Stimulated activated CD8-positive, alpha-beta memory T cell treated with anti-CD3 and anti-CD28 coated beads, Interleukin-7, amount 100 ng/mL, for 48 hours (primary cell): ENCODE results near the gene HDAC9.

Experiments used
- DNase-seq, 2 donors: peaks; one replicate each; pipeline ENCODE4 v3.0.0-alpha.2; 2020; ENCODE audit warnings: low read depth in 1 of 2; ENCODE audit errors: extremely low read depth in 1 of 2

HDAC9 gene

DNA sequence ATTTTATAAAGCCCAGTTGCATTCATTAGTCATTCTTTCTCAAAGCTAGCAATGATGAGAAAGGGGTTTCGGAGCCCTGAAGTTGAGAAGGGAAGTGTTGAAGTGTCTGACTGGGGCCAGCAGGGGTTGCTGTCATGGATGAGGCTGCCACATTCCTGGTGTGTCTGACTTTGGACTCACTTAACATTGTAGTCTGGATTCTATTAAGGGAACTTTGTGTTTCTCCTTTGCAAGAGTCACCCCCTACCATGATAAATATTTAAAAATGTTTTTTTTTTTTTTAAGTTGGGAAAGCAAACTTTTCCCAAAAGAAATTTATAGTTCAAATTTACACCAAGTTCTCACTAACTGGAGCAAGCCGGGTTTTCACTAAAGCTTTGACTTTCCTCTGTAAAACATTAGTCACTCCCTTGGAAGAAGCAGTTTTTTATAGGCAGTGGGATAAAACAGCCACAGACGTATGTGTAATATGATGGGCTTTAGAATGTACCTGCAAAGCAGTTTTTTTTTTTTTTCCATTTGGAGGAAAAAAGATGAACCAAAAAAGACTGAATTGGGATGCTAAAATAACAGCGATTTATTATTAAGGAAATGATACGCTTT lies 378.3 kb downstream of the HDAC9 start:
- DNase-seq: no peak

- DNase-seq: no peak
These were observed 379.3 kb downstream of the HDAC9 start for GRCh38 chr7:18874880-18875279.

GRCh38 chr7:18877874-18878273 lies 382.3 kb downstream of the HDAC9 start:
- DNase-seq: no peak

GRCh38 chr7:18886832-18887231 lies 391.3 kb downstream of the HDAC9 start:
- no peak for DNase-seq

GRCh38 chr7:18889436-18889835 lies 393.9 kb downstream of the HDAC9 start:
- no peak for DNase-seq

- DNase-seq: no peak
These were observed 394.6 kb downstream of the HDAC9 start for GRCh38 chr7:18890134-18890533.

- no peak for DNase-seq
These were observed 395.5 kb downstream of the HDAC9 start for GRCh38 chr7:18890885-18891621.

DNA sequence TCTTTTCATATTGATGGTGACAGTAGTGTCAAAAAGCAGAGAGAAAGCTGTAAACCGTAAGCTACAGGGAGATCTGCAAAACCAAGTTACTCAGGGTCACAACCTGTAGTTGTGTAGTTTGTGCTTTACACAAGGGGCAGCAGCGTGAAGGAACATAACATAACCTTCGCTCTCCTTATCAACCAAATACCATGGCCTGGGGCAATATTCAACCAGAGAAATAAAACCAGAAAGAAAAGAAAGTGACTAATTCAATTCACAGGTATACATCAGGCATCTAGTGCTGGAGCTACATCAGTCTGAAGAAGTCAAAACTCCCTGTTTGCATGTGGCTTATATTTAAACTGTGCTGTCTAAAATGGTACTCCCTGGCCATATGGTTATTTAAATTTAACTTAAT lies 397.6 kb downstream of the HDAC9 start:
- no peak for DNase-seq

DNA sequence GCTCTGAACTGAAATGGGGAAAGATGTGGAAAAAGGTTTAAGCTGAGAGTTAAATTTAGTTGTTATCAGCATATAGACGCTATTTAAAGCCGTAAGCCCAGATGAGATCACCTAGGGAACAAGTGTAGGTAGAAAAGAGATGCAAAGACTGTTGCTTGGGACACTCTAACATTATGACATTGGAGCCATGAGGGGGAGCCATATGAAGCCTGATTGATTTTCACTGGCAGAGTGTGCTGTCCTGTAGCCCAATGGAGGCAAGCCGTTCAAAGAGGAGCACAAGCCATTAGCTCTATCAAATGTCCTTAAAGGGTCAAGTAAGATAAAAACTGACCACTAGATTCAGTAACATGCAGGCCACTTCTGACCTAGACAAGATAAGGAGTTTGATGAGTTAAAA lies 398.6 kb downstream of the HDAC9 start:
- no peak for DNase-seq

GRCh38 chr7:18895456-18895855 lies 399.9 kb downstream of the HDAC9 start:
- DNase-seq: no peak

- no peak for DNase-seq
These were observed 400.9 kb downstream of the HDAC9 start for GRCh38 chr7:18896343-18896975.

DNA sequence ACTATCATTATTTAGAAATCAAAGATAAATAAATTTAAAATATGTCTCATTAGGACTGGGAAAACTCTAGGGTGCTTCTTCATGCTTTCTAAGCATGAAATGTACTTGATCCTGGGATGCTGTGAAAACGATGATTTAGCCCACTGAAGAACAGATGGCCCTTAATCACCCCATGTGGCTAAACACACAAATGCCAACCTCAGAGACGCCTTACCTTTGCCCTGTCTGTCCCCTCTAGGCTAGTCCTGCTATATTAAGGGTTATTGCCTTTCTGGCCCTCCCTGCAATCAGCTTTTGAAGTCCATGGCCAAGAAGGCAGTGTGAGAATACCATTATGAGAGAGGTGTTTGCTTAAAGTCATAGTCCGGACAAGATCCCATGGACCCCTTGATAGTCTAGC lies 404.7 kb downstream of the HDAC9 start:
- DNase-seq: no peak

GRCh38 chr7:18900803-18901202 lies 405.3 kb downstream of the HDAC9 start:
- no peak for DNase-seq

GRCh38 chr7:18901351-18901750 lies 405.8 kb downstream of the HDAC9 start:
- DNase-seq: no peak

DNA sequence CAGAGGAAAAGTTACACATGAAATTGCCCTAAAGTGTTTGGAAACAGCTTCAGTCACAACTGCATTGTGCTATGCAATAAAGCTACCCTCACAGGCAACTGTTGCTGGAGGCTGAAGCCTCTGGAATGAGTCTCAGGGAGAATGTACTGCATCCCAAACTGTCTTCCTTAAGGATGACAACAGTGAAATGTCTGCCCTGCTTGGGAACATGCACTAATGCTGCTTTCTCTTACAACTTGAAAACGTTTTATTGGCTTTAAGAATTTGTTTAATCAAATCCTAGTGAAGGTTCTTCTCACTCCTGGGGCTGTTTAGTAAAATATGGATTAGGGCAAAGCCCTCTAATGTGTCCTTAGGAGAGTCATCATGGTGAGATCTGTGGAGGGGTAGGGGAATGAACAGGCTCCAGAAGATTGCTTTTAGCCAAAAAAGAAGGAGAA lies 406.5 kb downstream of the HDAC9 start:
- DNase-seq: no peak

DNA sequence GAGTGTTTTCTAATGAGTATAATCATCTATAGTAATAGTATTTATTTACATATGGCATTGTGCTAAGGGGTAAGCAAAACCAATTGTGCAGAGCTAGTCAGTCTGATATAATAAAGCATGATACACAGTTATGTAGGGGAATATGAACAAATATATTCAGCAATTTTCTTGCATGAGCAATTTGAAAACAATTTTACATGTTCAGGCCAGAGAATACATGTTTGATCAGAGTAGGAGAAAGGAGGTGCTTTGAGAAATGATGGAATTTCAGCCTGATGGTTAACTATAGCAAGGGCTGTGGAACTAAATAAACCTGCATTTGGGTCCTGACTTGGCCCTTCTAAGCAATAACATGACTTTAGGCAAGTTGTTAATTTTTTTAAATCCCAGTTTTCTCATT lies 407.3 kb downstream of the HDAC9 start:
- no peak for DNase-seq

- no peak for DNase-seq
These were observed 408.1 kb downstream of the HDAC9 start for GRCh38 chr7:18903695-18904094.

- no peak for DNase-seq
These were observed 409.9 kb downstream of the HDAC9 start for GRCh38 chr7:18905316-18905943.

DNA sequence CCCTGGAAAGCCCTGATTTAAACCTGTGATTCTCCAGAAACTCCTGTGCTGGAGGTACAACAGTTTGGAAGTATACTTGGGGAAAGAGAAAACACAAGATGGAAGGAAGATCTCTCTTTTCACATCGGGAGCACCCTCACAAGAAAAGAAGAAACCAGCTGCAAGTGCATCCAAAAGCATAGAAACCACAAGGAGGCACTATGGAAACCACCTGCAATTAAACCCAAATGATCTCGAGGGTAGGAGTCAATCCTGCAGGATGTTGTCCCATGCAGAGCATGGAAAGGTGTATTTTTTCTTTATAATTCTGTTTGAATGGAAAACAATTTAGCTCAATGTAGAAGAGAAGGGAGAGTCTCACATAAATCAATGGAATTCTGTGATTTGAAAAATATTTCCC lies 411.4 kb downstream of the HDAC9 start:
- DNase-seq: no peak

- DNase-seq: no peak
These were observed 417.6 kb downstream of the HDAC9 start for GRCh38 chr7:18913106-18913505.

DNA sequence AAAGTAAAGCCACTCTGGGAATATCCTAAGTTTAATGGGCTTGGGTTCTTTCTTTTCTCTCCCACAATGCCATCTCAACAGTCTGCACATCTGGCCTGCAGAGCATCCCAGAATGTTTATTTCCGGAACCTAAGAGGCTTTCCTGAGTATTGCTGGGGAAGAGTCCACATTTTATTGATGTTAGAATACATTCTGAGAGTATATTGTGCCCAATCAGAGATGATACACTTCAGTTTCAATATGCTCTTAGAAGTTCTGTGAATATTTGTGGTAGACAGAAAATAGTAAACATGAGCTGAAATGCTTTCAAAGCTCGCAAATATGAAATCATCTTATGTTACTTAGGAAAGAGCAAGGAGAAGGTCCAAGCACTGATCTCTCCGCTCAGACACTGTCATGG lies 421.3 kb downstream of the HDAC9 start:
- no peak for DNase-seq

DNA sequence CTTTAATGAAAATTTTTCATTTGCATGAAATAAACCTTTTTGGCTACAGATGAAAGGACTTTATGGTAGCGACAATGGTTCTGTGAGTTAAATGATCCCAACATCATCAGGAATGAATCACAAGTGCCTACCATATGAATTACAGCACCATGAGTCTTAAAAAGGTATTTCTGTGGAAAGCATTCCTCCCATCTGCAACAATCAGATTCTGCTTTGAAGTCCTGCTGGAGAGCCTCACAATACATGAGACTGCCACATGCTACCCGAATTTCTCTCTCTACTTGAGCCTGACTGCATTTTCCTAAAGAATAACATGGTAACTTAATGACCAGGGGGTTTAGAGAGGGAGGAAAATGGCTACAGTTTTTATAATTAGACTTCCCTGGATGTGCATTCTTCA lies 431.6 kb downstream of the HDAC9 start:
- DNase-seq: no peak
